ENCODE measurements around the gene RPS14. TPM values are rescaled to one million over a fixed set of nuclear protein-coding genes. Genes with fewer than 3 reads are reported as not detected.
A peak's percentile ranks its signal among the peaks of the same experiment; 100 is the strongest.

The RPS14 gene
- polyA plus RNA-seq, 4 donors: 2,525 to 5,825 (median 4,194) TPM

GRCh38 chr5:150448334-150448733 is 1.2 kb downstream of the RPS14 start:
- Histone ChIP-seq H3K27ac (ENCODE audit: low read depth in 1 of 3, low read length in 2 of 3) (peak overlapping the region in 2 of 3 donors; percentile 95 to 100), H3K36me3 (ENCODE audit: control insufficient read depth in 3 of 3, insufficient read depth in 2 of 3, low read depth in 1 of 3, low read length in 3 of 3) (peaks cover 11 to 46% (median 33%) of the 10 kb centered on the region in 3 donors), H3K27me3 (ENCODE audit: control insufficient read depth in 3 of 3, insufficient read depth in 3 of 3, low read length in 3 of 3) (no peaks in the 10 kb centered on the region), H3K4me3 (ENCODE audit: low read depth in 1 of 3, low read length in 3 of 3) (peak overlapping the region; percentile 76 to 89 (median 83)), H3K9me3 (ENCODE audit: control insufficient read depth in 2 of 2, insufficient read depth in 1 of 2, low read depth in 1 of 2, low read length in 1 of 2) (no peaks in the 10 kb centered on the region), H3K4me1 (ENCODE audit: control insufficient read depth in 3 of 3, insufficient read depth in 2 of 3, low read depth in 1 of 3, low read length in 2 of 3) (peaks cover 0 to 11% (median 3%) of the 10 kb centered on the region in 3 donors)
- WGBS, 3 donors: 2 to 14% (median 8%) methylated on average over 4 of the region's 4 CpGs
- FAIRE-seq: no peak
- DNase-seq: no peak

GRCh38 chr5:150447188-150447587 is 2.4 kb downstream of the RPS14 start:
- H3K9me3 ChIP-seq (ENCODE audit: control insufficient read depth in 2 of 2, insufficient read depth in 1 of 2, low read depth in 1 of 2, low read length in 1 of 2): no peaks in the 10 kb centered on the region
- H3K4me3 ChIP-seq (ENCODE audit: low read depth in 1 of 3, low read length in 3 of 3): no peak overlapping the region
- H3K27me3 ChIP-seq (ENCODE audit: control insufficient read depth in 3 of 3, insufficient read depth in 3 of 3, low read length in 3 of 3): no peaks in the 10 kb centered on the region
- no peak for DNase-seq
- peaks cover 0 to 11% (median 3%) of the 10 kb centered on the region in 3 donors for H3K4me1 ChIP-seq (ENCODE audit: control insufficient read depth in 3 of 3, insufficient read depth in 2 of 3, low read depth in 1 of 3, low read length in 2 of 3)
- FAIRE-seq: no peak
- H3K27ac ChIP-seq (ENCODE audit: low read depth in 1 of 3, low read length in 2 of 3): no peak overlapping the region
- peaks cover 11 to 53% (median 33%) of the 10 kb centered on the region in 3 donors for H3K36me3 ChIP-seq (ENCODE audit: control insufficient read depth in 3 of 3, insufficient read depth in 2 of 3, low read depth in 1 of 3, low read length in 3 of 3)
- 84 to 89% (median 86%) methylated on average over 6 of the region's 6 CpGs for WGBS, 3 donors

- Histone ChIP-seq H3K9me3 (ENCODE audit: control insufficient read depth in 2 of 2, insufficient read depth in 1 of 2, low read depth in 1 of 2, low read length in 1 of 2) (no peaks in the 10 kb centered on the region), H3K4me1 (ENCODE audit: control insufficient read depth in 3 of 3, insufficient read depth in 2 of 3, low read depth in 1 of 3, low read length in 2 of 3) (peaks cover 0 to 11% (median 3%) of the 10 kb centered on the region in 3 donors), H3K36me3 (ENCODE audit: control insufficient read depth in 3 of 3, insufficient read depth in 2 of 3, low read depth in 1 of 3, low read length in 3 of 3) (peaks cover 11 to 59% (median 33%) of the 10 kb centered on the region in 3 donors), H3K27ac (ENCODE audit: low read depth in 1 of 3, low read length in 2 of 3) (no peak overlapping the region), H3K4me3 (ENCODE audit: low read depth in 1 of 3, low read length in 3 of 3) (no peak overlapping the region), H3K27me3 (ENCODE audit: control insufficient read depth in 3 of 3, insufficient read depth in 3 of 3, low read length in 3 of 3) (no peaks in the 10 kb centered on the region)
- DNase-seq (no peak), FAIRE-seq (no peak)
- WGBS, 3 donors: 87 to 92% (median 90%) methylated on average over 6 of the region's 6 CpGs
Observed at GRCh38 chr5:150446583-150446982, 3.0 kb downstream of the RPS14 start.

- peaks cover 0 to 11% (median 3%) of the 10 kb centered on the region in 3 donors for H3K4me1 ChIP-seq (ENCODE audit: control insufficient read depth in 3 of 3, insufficient read depth in 2 of 3, low read depth in 1 of 3, low read length in 2 of 3)
- H3K4me3 ChIP-seq (ENCODE audit: low read depth in 1 of 3, low read length in 3 of 3): no peak overlapping the region
- peaks cover 11 to 59% (median 33%) of the 10 kb centered on the region in 3 donors for H3K36me3 ChIP-seq (ENCODE audit: control insufficient read depth in 3 of 3, insufficient read depth in 2 of 3, low read depth in 1 of 3, low read length in 3 of 3)
- no peaks in the 10 kb centered on the region for H3K27me3 ChIP-seq (ENCODE audit: control insufficient read depth in 3 of 3, insufficient read depth in 3 of 3, low read length in 3 of 3)
- H3K9me3 ChIP-seq (ENCODE audit: control insufficient read depth in 2 of 2, insufficient read depth in 1 of 2, low read depth in 1 of 2, low read length in 1 of 2): no peaks in the 10 kb centered on the region
- no peak for FAIRE-seq
- 78 to 89% (median 81%) methylated on average over 2 of the region's 2 CpGs for WGBS, 3 donors
- DNase-seq: no peak
- H3K27ac ChIP-seq (ENCODE audit: low read depth in 1 of 3, low read length in 2 of 3): no peak overlapping the region
Observed at GRCh38 chr5:150446088-150446487, 3.5 kb downstream of the RPS14 start.

- peaks cover 11 to 59% (median 33%) of the 10 kb centered on the region in 3 donors for H3K36me3 ChIP-seq (ENCODE audit: control insufficient read depth in 3 of 3, insufficient read depth in 2 of 3, low read depth in 1 of 3, low read length in 3 of 3)
- WGBS, 3 donors: 79 to 90% (median 82%) methylated on average over 9 of the region's 9 CpGs
- no peak overlapping the region for H3K4me3 ChIP-seq (ENCODE audit: low read depth in 1 of 3, low read length in 3 of 3)
- H3K9me3 ChIP-seq (ENCODE audit: control insufficient read depth in 2 of 2, insufficient read depth in 1 of 2, low read depth in 1 of 2, low read length in 1 of 2): no peaks in the 10 kb centered on the region
- DNase-seq (no peak), FAIRE-seq (no peak)
- H3K27me3 ChIP-seq (ENCODE audit: control insufficient read depth in 3 of 3, insufficient read depth in 3 of 3, low read length in 3 of 3): no peaks in the 10 kb centered on the region
- no peak overlapping the region for H3K27ac ChIP-seq (ENCODE audit: low read depth in 1 of 3, low read length in 2 of 3)
- peaks cover 0 to 11% (median 3%) of the 10 kb centered on the region in 3 donors for H3K4me1 ChIP-seq (ENCODE audit: control insufficient read depth in 3 of 3, insufficient read depth in 2 of 3, low read depth in 1 of 3, low read length in 2 of 3)
Observed at GRCh38 chr5:150444770-150445169, 4.8 kb downstream of the RPS14 start.

GRCh38 chr5:150443242-150444075 is 6.1 kb downstream of the RPS14 start:
- Histone ChIP-seq H3K4me1 (ENCODE audit: control insufficient read depth in 3 of 3, insufficient read depth in 2 of 3, low read depth in 1 of 3, low read length in 2 of 3) (peaks cover 0 to 11% (median 3%) of the 10 kb centered on the region in 3 donors), H3K4me3 (ENCODE audit: low read depth in 1 of 3, low read length in 3 of 3) (no peak overlapping the region), H3K27ac (ENCODE audit: low read depth in 1 of 3, low read length in 2 of 3) (no peak overlapping the region), H3K27me3 (ENCODE audit: control insufficient read depth in 3 of 3, insufficient read depth in 3 of 3, low read length in 3 of 3) (no peaks in the 10 kb centered on the region), H3K36me3 (ENCODE audit: control insufficient read depth in 3 of 3, insufficient read depth in 2 of 3, low read depth in 1 of 3, low read length in 3 of 3) (peaks cover 11 to 59% (median 33%) of the 10 kb centered on the region in 3 donors), H3K9me3 (ENCODE audit: control insufficient read depth in 2 of 2, insufficient read depth in 1 of 2, low read depth in 1 of 2, low read length in 1 of 2) (no peaks in the 10 kb centered on the region)
- WGBS, 3 donors: 75 to 80% (median 79%) methylated on average over 15 of the region's 15 CpGs
- DNase-seq (no peak), FAIRE-seq (no peak)

- no peak for FAIRE-seq
Observed at GRCh38 chr5:150442699-150443080, 6.8 kb downstream of the RPS14 start.

GRCh38 chr5:150441813-150442698 is 7.5 kb downstream of the RPS14 start:
- H3K27ac ChIP-seq (ENCODE audit: low read depth in 1 of 3, low read length in 2 of 3): no peak overlapping the region
- H3K4me3 ChIP-seq (ENCODE audit: low read depth in 1 of 3, low read length in 3 of 3): no peak overlapping the region
- peaks cover 9 to 51% (median 29%) of the 10 kb centered on the region in 3 donors for H3K36me3 ChIP-seq (ENCODE audit: control insufficient read depth in 3 of 3, insufficient read depth in 2 of 3, low read depth in 1 of 3, low read length in 3 of 3)
- H3K4me1 ChIP-seq (ENCODE audit: control insufficient read depth in 3 of 3, insufficient read depth in 2 of 3, low read depth in 1 of 3, low read length in 2 of 3): peaks cover 0 to under 1% (median 0%) of the 10 kb centered on the region in 3 donors
- 61 to 69% (median 68%) methylated on average over 18 of the region's 18 CpGs for WGBS, 3 donors
- no peaks in the 10 kb centered on the region for H3K27me3 ChIP-seq (ENCODE audit: control insufficient read depth in 3 of 3, insufficient read depth in 3 of 3, low read length in 3 of 3)
- H3K9me3 ChIP-seq (ENCODE audit: control insufficient read depth in 2 of 2, insufficient read depth in 1 of 2, low read depth in 1 of 2, low read length in 1 of 2): no peaks in the 10 kb centered on the region
- FAIRE-seq: no peak
- DNase-seq: no peak

More at GRCh38 chr5:150442699-150443080, 6.8 kb downstream of the RPS14 start:
- Histone ChIP-seq H3K4me3 (ENCODE audit: low read depth in 1 of 3, low read length in 3 of 3) (no peak overlapping the region), H3K4me1 (ENCODE audit: control insufficient read depth in 3 of 3, insufficient read depth in 2 of 3, low read depth in 1 of 3, low read length in 2 of 3) (peaks cover 0 to 5% (median 0%) of the 10 kb centered on the region in 3 donors), H3K27ac (ENCODE audit: low read depth in 1 of 3, low read length in 2 of 3) (no peak overlapping the region), H3K27me3 (ENCODE audit: control insufficient read depth in 3 of 3, insufficient read depth in 3 of 3, low read length in 3 of 3) (no peaks in the 10 kb centered on the region), H3K36me3 (ENCODE audit: control insufficient read depth in 3 of 3, insufficient read depth in 2 of 3, low read depth in 1 of 3, low read length in 3 of 3) (peaks cover 10 to 55% (median 33%) of the 10 kb centered on the region in 3 donors), H3K9me3 (ENCODE audit: control insufficient read depth in 2 of 2, insufficient read depth in 1 of 2, low read depth in 1 of 2, low read length in 1 of 2) (no peaks in the 10 kb centered on the region)
- 81 to 89% (median 85%) methylated on average over 6 of the region's 6 CpGs for WGBS, 3 donors
- DNase-seq: no peak

Measured in small intestine (tissue), 7 donors.